Uterus (tissue), 2 donors: ENCODE measurements around the gene TBC1D32.

Source experiments
- CTCF ChIP-seq, 4 experiments: fragments of 200-600 bp in 2 of 4; fragments of 450-650 bp in 2 of 4; sonication (generic) in 2 of 4; IDR thresholded peaks; one replicate each; pipeline ENCODE4 v1.5.1; 2016 to 2019; ENCODE audit warnings: antibody characterized with exemption in 4 of 4, mild to moderate bottlenecking in 2 of 4, moderate library complexity in 1 of 4
- POLR2A ChIP-seq, 2 donors: fragments of 450-650 bp; IDR thresholded peaks; one replicate each; pipeline ENCODE4 v1.6.1; 2016; ENCODE audit warnings: antibody characterized with exemption in 2 of 2, mild to moderate bottlenecking in 1 of 2, moderate library complexity in 1 of 2

- TF ChIP-seq CTCF (IDR thresholded peaks at IDR 0.05) (no peak), POLR2A (IDR thresholded peaks at IDR 0.05) (no peak)
Measured at GRCh38 chr6:121321282-121321681, 13.0 kb downstream of the TBC1D32 start.
